ENCODE results near the gene RHO.

DNA sequence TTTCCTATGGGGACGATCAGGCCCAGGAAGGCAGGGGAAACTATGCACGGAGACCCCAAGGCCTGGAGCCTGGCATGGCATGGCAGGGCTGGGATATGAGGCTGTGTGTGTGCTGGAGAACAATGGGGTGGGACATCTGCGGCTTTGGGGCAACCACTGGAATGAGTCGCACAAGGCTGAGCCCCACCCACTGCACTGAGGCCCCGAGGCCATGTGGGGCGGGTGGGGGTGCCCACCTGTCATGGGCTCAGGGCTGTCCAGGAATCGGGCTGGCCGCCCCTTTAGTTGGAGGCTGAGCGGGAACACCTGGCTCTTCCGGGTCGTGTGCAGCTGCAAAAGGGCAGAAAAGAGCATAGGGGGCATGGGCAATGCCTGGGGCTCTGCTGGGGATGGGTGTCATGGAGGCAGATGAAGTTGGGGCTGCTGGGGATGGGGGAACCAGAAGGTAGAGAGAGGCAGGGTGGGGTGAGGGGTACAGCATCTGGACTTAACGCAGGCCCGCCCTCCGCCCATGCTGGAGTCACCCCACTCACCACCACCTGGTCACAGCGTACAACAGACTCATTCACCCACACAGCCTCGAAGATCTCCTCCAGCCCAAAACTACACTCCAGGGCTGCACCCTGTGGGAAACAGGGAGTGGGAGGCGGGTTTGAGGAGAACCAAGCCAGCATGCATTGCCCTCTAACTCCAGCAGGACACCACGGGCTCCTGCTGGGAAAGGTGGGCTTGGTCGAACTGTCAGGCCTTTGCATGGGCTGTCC, 47.0 kb downstream of the RHO start:
- no peak for TF ChIP-seq EZH2phosphoT487 (IDR thresholded peaks at IDR 0.05; ENCODE audit: borderline replicate concordance)
- TF ChIP-seq, protein P1, sequence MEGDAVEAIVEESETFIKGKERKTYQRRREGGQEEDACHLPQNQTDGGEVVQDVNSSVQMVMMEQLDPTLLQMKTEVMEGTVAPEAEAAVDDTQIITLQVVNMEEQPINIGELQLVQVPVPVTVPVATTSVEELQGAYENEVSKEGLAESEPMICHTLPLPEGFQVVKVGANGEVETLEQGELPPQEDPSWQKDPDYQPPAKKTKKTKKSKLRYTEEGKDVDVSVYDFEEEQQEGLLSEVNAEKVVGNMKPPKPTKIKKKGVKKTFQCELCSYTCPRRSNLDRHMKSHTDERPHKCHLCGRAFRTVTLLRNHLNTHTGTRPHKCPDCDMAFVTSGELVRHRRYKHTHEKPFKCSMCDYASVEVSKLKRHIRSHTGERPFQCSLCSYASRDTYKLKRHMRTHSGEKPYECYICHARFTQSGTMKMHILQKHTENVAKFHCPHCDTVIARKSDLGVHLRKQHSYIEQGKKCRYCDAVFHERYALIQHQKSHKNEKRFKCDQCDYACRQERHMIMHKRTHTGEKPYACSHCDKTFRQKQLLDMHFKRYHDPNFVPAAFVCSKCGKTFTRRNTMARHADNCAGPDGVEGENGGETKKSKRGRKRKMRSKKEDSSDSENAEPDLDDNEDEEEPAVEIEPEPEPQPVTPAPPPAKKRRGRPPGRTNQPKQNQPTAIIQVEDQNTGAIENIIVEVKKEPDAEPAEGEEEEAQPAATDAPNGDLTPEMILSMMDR (conservative IDR thresholded peaks at IDR 0.05; ENCODE audit: low read length), result no peak
